PC-9 (cell line): ENCODE data around the gene BACH2.

Source experiments
- CTCF ChIP-seq: fragments of 200-600 bp; sonication (generic); conservative IDR thresholded peaks from 2 replicates; pipeline ENCODE4 v1.6.1; 2017; ENCODE audit warnings: mixed run types, antibody characterized with exemption, mild to moderate bottlenecking, moderate library complexity
- EZH2 ChIP-seq: fragments of 200-600 bp; sonication (generic); IDR thresholded peaks from 2 replicates; pipeline ENCODE4 v1.8.0; 2017; ENCODE audit warnings: antibody characterized with exemption, low read depth

GRCh38 chr6:90053614-90054013 is 243.0 kb downstream of the BACH2 start:
- TF ChIP-seq EZH2 (no peak), CTCF (no peak)
